Neural cell (in vitro differentiated cells): ENCODE data around the gene PCBP4.

ENCODE experiments used
- CTCF ChIP-seq: fragments of 450-650 bp; IDR thresholded peaks from 2 replicates; pipeline ENCODE4 v1.5.1; 2014; ENCODE audit warnings: antibody characterized with exemption, mild to moderate bottlenecking, moderate library complexity; ENCODE audit not compliant: poor library complexity, severe bottlenecking
- EP300 ChIP-seq: fragments of 450-650 bp; conservative IDR thresholded peaks from 2 replicates; pipeline ENCODE4 v1.6.1; 2014; ENCODE audit warnings: antibody characterized with exemption, mild to moderate bottlenecking, moderate library complexity; ENCODE audit not compliant: poor library complexity, severe bottlenecking
- EZH2 ChIP-seq: fragments of 200-600, 300-800 bp; shearing (Covaris generic), sonication (generic); IDR thresholded peaks from 2 replicates; pipeline ENCODE4 v1.6.1; 2014; ENCODE audit warnings: antibody characterized with exemption, low read length, borderline replicate concordance, mild to moderate bottlenecking; ENCODE audit not compliant: insufficient read depth, poor library complexity, severe bottlenecking

- peak; percentile 42 for TF ChIP-seq CTCF
- no peak for TF ChIP-seq EP300
- TF ChIP-seq EZH2, result no peak
Observed at GRCh38 chr3:51982352-51982837, 15.1 kb upstream of the PCBP4 start.
